ENCODE results near the gene IFT122.

GRCh38 chr3:129461022-129461421 is 21.0 kb downstream of the IFT122 start:
- TF ChIP-seq MYC (IDR thresholded peaks at IDR 0.05; ENCODE audit: low read depth, low read length), result no peak
- TF ChIP-seq CTCF (IDR thresholded peaks at IDR 0.05; ENCODE audit: extremely low read depth in 1 of 2, insufficient read depth in 1 of 2, low read depth in 1 of 2, low read length in 2 of 2), result no peak
- TF ChIP-seq MAX (IDR thresholded peaks at IDR 0.05; ENCODE audit: insufficient read depth, insufficient read length), result no peak
- no peak for TF ChIP-seq POLR2AphosphoS5 (IDR thresholded peaks at IDR 0.05; ENCODE audit: insufficient read depth, low read depth, low read length)
- no peak for TF ChIP-seq POLR2A (IDR thresholded peaks at IDR 0.05; ENCODE audit: low read depth, low read length)
- TF ChIP-seq EZH2 (IDR thresholded peaks at IDR 0.05; ENCODE audit: borderline replicate concordance, low read depth, low read length, severe bottlenecking), result no peak
- no peak for TF ChIP-seq JUN (IDR thresholded peaks at IDR 0.05; ENCODE audit: borderline replicate concordance, insufficient read depth, insufficient read length, low read depth)
- no peak for TF ChIP-seq GATA2 (IDR thresholded peaks at IDR 0.05; ENCODE audit: insufficient read depth, insufficient read length, low read depth, low read length)
- no peak for TF ChIP-seq FOS (IDR thresholded peaks at IDR 0.05; ENCODE audit: borderline replicate concordance, insufficient read depth, low read length)

Measured in endothelial cell of umbilical vein (primary cell).